GM13977 (cell line): Measurements from ENCODE around the gene TGFBR2.

Experiments used
- DNase-seq: peaks from one replicate; pipeline ENCODE4 v3.0.0; 2012; ENCODE audit warnings: low spot score
- in situ Hi-C: fragments of 300-500 bp; cut with MboI; formaldehyde crosslinking; loops from one replicate; pipeline ENCODE4 v1.12.0; 2022; ENCODE audit warnings: low sequenced_read_pairs, low pct_unique_long_range_greater_than_20kb, mixed read lengths, inconsistent platforms; ENCODE audit not compliant: unreplicated experiment
- TF ChIP-seq, protein P1 (sequence below): IDR thresholded peaks from 2 replicates; pipeline ENCODE4 v1.5.1; 2012; ENCODE audit warnings: mild to moderate bottlenecking, control low read depth; ENCODE audit not compliant: insufficient read depth; ENCODE audit errors: extremely low read depth, missing control alignments

Gene TGFBR2

DNA sequence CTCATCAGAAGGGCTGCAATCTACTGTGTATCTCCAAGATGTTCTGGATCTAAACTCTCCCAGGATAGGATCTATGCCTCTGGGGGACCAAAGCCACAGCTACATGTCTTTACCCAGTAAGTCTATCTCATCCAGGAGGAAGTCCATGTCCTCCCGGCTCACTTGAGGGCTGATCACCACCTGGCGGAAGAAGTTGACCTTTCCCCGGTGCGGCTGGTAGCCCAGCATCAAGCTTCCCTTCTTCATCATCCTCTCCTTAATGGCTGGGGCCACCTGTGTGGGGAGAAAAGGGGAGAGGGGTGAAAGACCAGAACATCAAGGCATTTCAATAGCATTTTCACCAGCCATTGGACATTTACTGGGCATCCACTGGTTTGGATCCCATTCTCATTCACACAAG is 121.7 kb downstream of the TGFBR2 start:
- in situ Hi-C loops = no loop called here
- no peak for DNase-seq
- TF ChIP-seq, protein P1, sequence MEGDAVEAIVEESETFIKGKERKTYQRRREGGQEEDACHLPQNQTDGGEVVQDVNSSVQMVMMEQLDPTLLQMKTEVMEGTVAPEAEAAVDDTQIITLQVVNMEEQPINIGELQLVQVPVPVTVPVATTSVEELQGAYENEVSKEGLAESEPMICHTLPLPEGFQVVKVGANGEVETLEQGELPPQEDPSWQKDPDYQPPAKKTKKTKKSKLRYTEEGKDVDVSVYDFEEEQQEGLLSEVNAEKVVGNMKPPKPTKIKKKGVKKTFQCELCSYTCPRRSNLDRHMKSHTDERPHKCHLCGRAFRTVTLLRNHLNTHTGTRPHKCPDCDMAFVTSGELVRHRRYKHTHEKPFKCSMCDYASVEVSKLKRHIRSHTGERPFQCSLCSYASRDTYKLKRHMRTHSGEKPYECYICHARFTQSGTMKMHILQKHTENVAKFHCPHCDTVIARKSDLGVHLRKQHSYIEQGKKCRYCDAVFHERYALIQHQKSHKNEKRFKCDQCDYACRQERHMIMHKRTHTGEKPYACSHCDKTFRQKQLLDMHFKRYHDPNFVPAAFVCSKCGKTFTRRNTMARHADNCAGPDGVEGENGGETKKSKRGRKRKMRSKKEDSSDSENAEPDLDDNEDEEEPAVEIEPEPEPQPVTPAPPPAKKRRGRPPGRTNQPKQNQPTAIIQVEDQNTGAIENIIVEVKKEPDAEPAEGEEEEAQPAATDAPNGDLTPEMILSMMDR = no peak

GRCh38 chr3:30729512-30729911 is 123.1 kb downstream of the TGFBR2 start:
- DNase-seq = no peak
- TF ChIP-seq, protein P1 = no peak
- in situ Hi-C loops = no loop called here

GRCh38 chr3:30729936-30730335 is 123.5 kb downstream of the TGFBR2 start:
- TF ChIP-seq, protein P1 = no peak

DNA sequence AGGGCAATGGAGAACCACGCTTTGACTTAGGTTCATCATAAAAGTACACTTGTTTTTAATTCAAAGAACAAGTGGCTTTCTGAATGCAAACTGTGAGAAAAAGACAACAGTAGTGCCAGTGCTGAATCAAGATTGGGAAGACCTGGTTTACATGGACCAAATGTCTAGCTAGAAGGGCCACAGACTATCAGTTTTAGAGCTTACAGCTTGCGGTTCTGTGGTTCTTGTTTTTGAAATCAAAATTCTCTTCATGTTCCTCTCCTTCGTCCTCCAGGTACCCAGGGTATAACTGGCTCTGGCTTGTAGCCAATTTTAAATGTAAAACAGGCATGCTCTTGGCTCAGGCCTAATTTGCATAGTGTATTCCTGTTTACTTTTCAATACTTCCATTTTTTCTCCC is 124.6 kb downstream of the TGFBR2 start:
- in situ Hi-C loops = no loop called here
- no peak for DNase-seq
- TF ChIP-seq, protein P1 = no peak

More at GRCh38 chr3:30729936-30730335, 123.5 kb downstream of the TGFBR2 start:
- no peak for DNase-seq
- in situ Hi-C loops = no loop called here

GRCh38 chr3:30733209-30733608 is 126.8 kb downstream of the TGFBR2 start:
- TF ChIP-seq, protein P1 = no peak
- no peak for DNase-seq
- in situ Hi-C loops = no loop called here

- in situ Hi-C loops = no loop called here
- no peak for DNase-seq
- TF ChIP-seq, protein P1 = no peak
Measured at GRCh38 chr3:30733696-30734095, 127.3 kb downstream of the TGFBR2 start.

GRCh38 chr3:30737743-30738499 is 131.5 kb downstream of the TGFBR2 start:
- TF ChIP-seq, protein P1 = no peak
- no peak for DNase-seq
- in situ Hi-C loops = no loop called here
